Measurements from ENCODE around the gene FIG4.

Gene FIG4

GRCh38 chr6:109834595-109835437, 143.7 kb downstream of the FIG4 start:
- Histone ChIP-seq H3K4me1 (ENCODE audit: control insufficient read depth, low read depth, low read length) (no peaks in the 10 kb centered on the region), H3K4me3 (ENCODE audit: low read length) (no peak overlapping the region), H3K79me1 (ENCODE audit: low read length) (no peaks in the 10 kb centered on the region), H2BK120ac (ENCODE audit: low read depth, low read length) (no peak overlapping the region), H2BK15ac (replicated peaks; ENCODE audit: low read depth) (no peak overlapping the region), H3K36me3 (ENCODE audit: control insufficient read depth, insufficient read depth, low read length) (no peaks in the 10 kb centered on the region), H3K27me3 (ENCODE audit: insufficient read depth, low read length, poor library complexity) (no peaks in the 10 kb centered on the region), H3K23ac (ENCODE audit: low read length) (no peak overlapping the region), H3K18ac (ENCODE audit: low read length) (no peak overlapping the region), H2BK5ac (ENCODE audit: low read length) (no peak overlapping the region), H3K27ac (ENCODE audit: low read depth, low read length) (no peak overlapping the region), H4K8ac (ENCODE audit: low read depth, low read length) (no peak overlapping the region), H4K5ac (ENCODE audit: low read length) (no peak overlapping the region), H3K9ac (ENCODE audit: low read length) (no peak overlapping the region), H2AK5ac (ENCODE audit: low read length) (no peak overlapping the region), H3K4me2 (ENCODE audit: low read length) (no peak overlapping the region), H3K56ac (ENCODE audit: low read length) (no peak overlapping the region), H3K79me2 (ENCODE audit: control insufficient read depth, insufficient read depth, low read length) (no peaks in the 10 kb centered on the region), H3K4ac (ENCODE audit: low read depth, low read length) (no peak overlapping the region)
- WGBS (ENCODE audit: extremely low coverage, insufficient coverage, low lambda C conversion rate) = no CpG with 5 or more reads among the region's 7 CpGs
- no peak for DNase-seq

GRCh38 chr6:109840034-109840433, 148.9 kb downstream of the FIG4 start:
- H3K79me1 ChIP-seq (ENCODE audit: low read length) = no peaks in the 10 kb centered on the region
- no peak overlapping the region for H3K4me2 ChIP-seq (ENCODE audit: low read length)
- H3K4me3 ChIP-seq (ENCODE audit: low read length) = no peak overlapping the region
- no peaks in the 10 kb centered on the region for H3K36me3 ChIP-seq (ENCODE audit: control insufficient read depth, insufficient read depth, low read length)
- H3K4ac ChIP-seq (ENCODE audit: low read depth, low read length) = no peak overlapping the region
- no peak overlapping the region for H4K5ac ChIP-seq (ENCODE audit: low read length)
- no peaks in the 10 kb centered on the region for H3K79me2 ChIP-seq (ENCODE audit: control insufficient read depth, insufficient read depth, low read length)
- H3K9ac ChIP-seq (ENCODE audit: low read length) = no peak overlapping the region
- no peak overlapping the region for H3K27ac ChIP-seq (ENCODE audit: low read depth, low read length)
- H3K4me1 ChIP-seq (ENCODE audit: control insufficient read depth, low read depth, low read length) = no peaks in the 10 kb centered on the region
- no peak overlapping the region for H2AK5ac ChIP-seq (ENCODE audit: low read length)
- no peak overlapping the region for H3K56ac ChIP-seq (ENCODE audit: low read length)
- no peak overlapping the region for H2BK5ac ChIP-seq (ENCODE audit: low read length)
- no peak overlapping the region for H3K23ac ChIP-seq (ENCODE audit: low read length)
- no peak for DNase-seq
- no peak overlapping the region for H2BK15ac ChIP-seq (replicated peaks; ENCODE audit: low read depth)
- no peak overlapping the region for H2BK120ac ChIP-seq (ENCODE audit: low read depth, low read length)
- no peak overlapping the region for H3K18ac ChIP-seq (ENCODE audit: low read length)
- H4K8ac ChIP-seq (ENCODE audit: low read depth, low read length) = no peak overlapping the region
- H3K27me3 ChIP-seq (ENCODE audit: insufficient read depth, low read length, poor library complexity) = no peaks in the 10 kb centered on the region

GRCh38 chr6:109840796-109841195, 149.7 kb downstream of the FIG4 start:
- Histone ChIP-seq H3K4ac (ENCODE audit: low read depth, low read length) (no peak overlapping the region), H2BK15ac (replicated peaks; ENCODE audit: low read depth) (no peak overlapping the region), H3K4me1 (ENCODE audit: control insufficient read depth, low read depth, low read length) (no peaks in the 10 kb centered on the region), H3K27ac (ENCODE audit: low read depth, low read length) (no peak overlapping the region), H3K79me1 (ENCODE audit: low read length) (no peaks in the 10 kb centered on the region), H4K8ac (ENCODE audit: low read depth, low read length) (no peak overlapping the region), H2BK120ac (ENCODE audit: low read depth, low read length) (no peak overlapping the region), H3K27me3 (ENCODE audit: insufficient read depth, low read length, poor library complexity) (no peaks in the 10 kb centered on the region), H3K18ac (ENCODE audit: low read length) (no peak overlapping the region), H3K23ac (ENCODE audit: low read length) (no peak overlapping the region), H3K4me3 (ENCODE audit: low read length) (no peak overlapping the region), H3K79me2 (ENCODE audit: control insufficient read depth, insufficient read depth, low read length) (no peaks in the 10 kb centered on the region), H2AK5ac (ENCODE audit: low read length) (no peak overlapping the region), H3K36me3 (ENCODE audit: control insufficient read depth, insufficient read depth, low read length) (no peaks in the 10 kb centered on the region), H3K9ac (ENCODE audit: low read length) (no peak overlapping the region), H3K56ac (ENCODE audit: low read length) (no peak overlapping the region), H4K5ac (ENCODE audit: low read length) (no peak overlapping the region), H2BK5ac (ENCODE audit: low read length) (no peak overlapping the region), H3K4me2 (ENCODE audit: low read length) (no peak overlapping the region)
- DNase-seq = no peak
- no CpG with 5 or more reads among the region's 5 CpGs for WGBS (ENCODE audit: extremely low coverage, insufficient coverage, low lambda C conversion rate)

- H3K4me1 ChIP-seq (ENCODE audit: control insufficient read depth, low read depth, low read length) = no peaks in the 10 kb centered on the region
- H2BK120ac ChIP-seq (ENCODE audit: low read depth, low read length) = no peak overlapping the region
- no peaks in the 10 kb centered on the region for H3K27me3 ChIP-seq (ENCODE audit: insufficient read depth, low read length, poor library complexity)
- no peak overlapping the region for H3K23ac ChIP-seq (ENCODE audit: low read length)
- H3K9ac ChIP-seq (ENCODE audit: low read length) = no peak overlapping the region
- no peak overlapping the region for H3K4me2 ChIP-seq (ENCODE audit: low read length)
- H3K79me1 ChIP-seq (ENCODE audit: low read length) = no peaks in the 10 kb centered on the region
- DNase-seq = no peak
- H3K36me3 ChIP-seq (ENCODE audit: control insufficient read depth, insufficient read depth, low read length) = no peaks in the 10 kb centered on the region
- H4K5ac ChIP-seq (ENCODE audit: low read length) = no peak overlapping the region
- H2BK15ac ChIP-seq (replicated peaks; ENCODE audit: low read depth) = no peak overlapping the region
- H3K18ac ChIP-seq (ENCODE audit: low read length) = no peak overlapping the region
- H4K8ac ChIP-seq (ENCODE audit: low read depth, low read length) = no peak overlapping the region
- no peak overlapping the region for H3K27ac ChIP-seq (ENCODE audit: low read depth, low read length)
- no peaks in the 10 kb centered on the region for H3K79me2 ChIP-seq (ENCODE audit: control insufficient read depth, insufficient read depth, low read length)
- no peak overlapping the region for H3K4me3 ChIP-seq (ENCODE audit: low read length)
- no peak overlapping the region for H2AK5ac ChIP-seq (ENCODE audit: low read length)
- H2BK5ac ChIP-seq (ENCODE audit: low read length) = no peak overlapping the region
- no peak overlapping the region for H3K4ac ChIP-seq (ENCODE audit: low read depth, low read length)
- no CpG with 5 or more reads among the region's 3 CpGs for WGBS (ENCODE audit: extremely low coverage, insufficient coverage, low lambda C conversion rate)
- no peak overlapping the region for H3K56ac ChIP-seq (ENCODE audit: low read length)
These were observed 150.8 kb downstream of the FIG4 start for GRCh38 chr6:109841869-109842268.

GRCh38 chr6:109852713-109853112, 161.6 kb downstream of the FIG4 start:
- Histone ChIP-seq H3K4me1 (ENCODE audit: control insufficient read depth, low read depth, low read length) (peaks cover 2% of the 10 kb centered on the region), H2BK5ac (ENCODE audit: low read length) (no peak overlapping the region), H3K36me3 (ENCODE audit: control insufficient read depth, insufficient read depth, low read length) (no peaks in the 10 kb centered on the region), H4K8ac (ENCODE audit: low read depth, low read length) (no peak overlapping the region), H3K4me3 (ENCODE audit: low read length) (no peak overlapping the region), H3K9ac (ENCODE audit: low read length) (no peak overlapping the region), H4K5ac (ENCODE audit: low read length) (no peak overlapping the region), H3K4me2 (ENCODE audit: low read length) (no peak overlapping the region), H3K18ac (ENCODE audit: low read length) (peak overlapping the region; percentile 19), H2BK15ac (replicated peaks; ENCODE audit: low read depth) (no peak overlapping the region), H2AK5ac (ENCODE audit: low read length) (peak overlapping the region; percentile 65), H3K23ac (ENCODE audit: low read length) (no peak overlapping the region), H3K27ac (ENCODE audit: low read depth, low read length) (no peak overlapping the region), H3K79me2 (ENCODE audit: control insufficient read depth, insufficient read depth, low read length) (no peaks in the 10 kb centered on the region), H3K79me1 (ENCODE audit: low read length) (no peaks in the 10 kb centered on the region), H3K27me3 (ENCODE audit: insufficient read depth, low read length, poor library complexity) (no peaks in the 10 kb centered on the region), H2BK120ac (ENCODE audit: low read depth, low read length) (no peak overlapping the region), H3K56ac (ENCODE audit: low read length) (no peak overlapping the region), H3K4ac (ENCODE audit: low read depth, low read length) (peak overlapping the region; percentile 72)
- no CpG with 5 or more reads among the region's 4 CpGs for WGBS (ENCODE audit: extremely low coverage, insufficient coverage, low lambda C conversion rate)
- no peak for DNase-seq

GRCh38 chr6:109853426-109853825, 162.3 kb downstream of the FIG4 start:
- H3K9ac ChIP-seq (ENCODE audit: low read length) = no peak overlapping the region
- H2BK120ac ChIP-seq (ENCODE audit: low read depth, low read length) = no peak overlapping the region
- H3K4me3 ChIP-seq (ENCODE audit: low read length) = no peak overlapping the region
- H4K8ac ChIP-seq (ENCODE audit: low read depth, low read length) = no peak overlapping the region
- H4K5ac ChIP-seq (ENCODE audit: low read length) = no peak overlapping the region
- H3K27ac ChIP-seq (ENCODE audit: low read depth, low read length) = no peak overlapping the region
- H2AK5ac ChIP-seq (ENCODE audit: low read length) = peak overlapping the region; percentile 5
- no peak overlapping the region for H2BK15ac ChIP-seq (replicated peaks; ENCODE audit: low read depth)
- H3K4me2 ChIP-seq (ENCODE audit: low read length) = no peak overlapping the region
- H3K23ac ChIP-seq (ENCODE audit: low read length) = no peak overlapping the region
- H3K4ac ChIP-seq (ENCODE audit: low read depth, low read length) = peak overlapping the region; percentile 48
- H3K27me3 ChIP-seq (ENCODE audit: insufficient read depth, low read length, poor library complexity) = no peaks in the 10 kb centered on the region
- H3K4me1 ChIP-seq (ENCODE audit: control insufficient read depth, low read depth, low read length) = peaks cover 2% of the 10 kb centered on the region
- H3K18ac ChIP-seq (ENCODE audit: low read length) = no peak overlapping the region
- H3K79me1 ChIP-seq (ENCODE audit: low read length) = no peaks in the 10 kb centered on the region
- WGBS (ENCODE audit: extremely low coverage, insufficient coverage, low lambda C conversion rate) = no CpG with 5 or more reads among the region's 1 CpG
- DNase-seq = no peak
- H3K79me2 ChIP-seq (ENCODE audit: control insufficient read depth, insufficient read depth, low read length) = no peaks in the 10 kb centered on the region
- H2BK5ac ChIP-seq (ENCODE audit: low read length) = peak overlapping the region; percentile 37
- no peaks in the 10 kb centered on the region for H3K36me3 ChIP-seq (ENCODE audit: control insufficient read depth, insufficient read depth, low read length)
- H3K56ac ChIP-seq (ENCODE audit: low read length) = no peak overlapping the region
